ENCODE data around the gene BRINP2.

DNA sequence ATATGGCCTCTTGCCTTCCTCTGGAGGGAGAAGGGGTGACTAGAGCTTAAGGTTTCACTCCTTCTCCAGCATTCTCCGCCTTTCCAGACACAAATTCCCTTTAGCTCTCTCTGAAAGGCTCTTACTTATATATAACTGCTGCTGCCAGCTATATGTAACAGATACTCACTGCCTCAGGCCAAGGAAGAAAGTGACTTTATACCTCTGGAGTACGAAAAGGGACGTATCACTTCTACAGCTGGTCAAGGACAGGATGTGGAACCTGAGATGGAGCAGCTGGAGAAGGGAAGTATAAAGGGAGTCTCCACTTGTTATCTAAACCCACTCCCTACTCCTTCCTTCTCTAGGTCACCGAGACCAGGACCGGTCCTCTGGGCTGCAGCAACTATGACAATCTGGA lies 102.4 kb downstream of the BRINP2 start:
- TF ChIP-seq CTCF (IDR thresholded peaks at IDR 0.05) = no peak
- TF ChIP-seq POLR2A (IDR thresholded peaks at IDR 0.05) = no peak

All from right lobe of liver (tissue), 4 donors.